ENCODE data around the gene GNAL. TPM values are rescaled to one million over a fixed set of nuclear protein-coding genes. Genes with fewer than 3 reads are reported as not detected.

Gene GNAL
- total RNA-seq, 2 experiments from 2014 or later: not detected

- Mint-ChIP-seq H3K9me3 (ENCODE audit: insufficient read depth) (no peaks in the 10 kb centered on the region), H3K36me3 (ENCODE audit: low read depth) (no peaks in the 10 kb centered on the region), H3K4me1 (ENCODE audit: low read depth) (no peaks in the 10 kb centered on the region), H3K4me3 (no peak overlapping the region), H3K27me3 (ENCODE audit: low read depth) (peaks cover 6% of the 10 kb centered on the region), H3K27ac (no peak overlapping the region)
- ATAC-seq: no peak
- DNase-seq: no peak
- ChIA-PET CTCF (no interaction called here), POLR2A (no interaction called here)
Measured at GRCh38 chr18:11802158-11802557, 113.1 kb downstream of the GNAL start.

- Mint-ChIP-seq H3K27me3 (ENCODE audit: low read depth) (peaks cover 6% of the 10 kb centered on the region), H3K4me3 (no peak overlapping the region), H3K27ac (no peak overlapping the region), H3K9me3 (ENCODE audit: insufficient read depth) (no peaks in the 10 kb centered on the region), H3K36me3 (ENCODE audit: low read depth) (no peaks in the 10 kb centered on the region), H3K4me1 (ENCODE audit: low read depth) (no peaks in the 10 kb centered on the region)
- CTCF ChIA-PET: no interaction called here
- no peak for DNase-seq
- no peak for ATAC-seq
- POLR2A ChIA-PET: no interaction called here
Measured at GRCh38 chr18:11802586-11802985, 113.5 kb downstream of the GNAL start.

DNA sequence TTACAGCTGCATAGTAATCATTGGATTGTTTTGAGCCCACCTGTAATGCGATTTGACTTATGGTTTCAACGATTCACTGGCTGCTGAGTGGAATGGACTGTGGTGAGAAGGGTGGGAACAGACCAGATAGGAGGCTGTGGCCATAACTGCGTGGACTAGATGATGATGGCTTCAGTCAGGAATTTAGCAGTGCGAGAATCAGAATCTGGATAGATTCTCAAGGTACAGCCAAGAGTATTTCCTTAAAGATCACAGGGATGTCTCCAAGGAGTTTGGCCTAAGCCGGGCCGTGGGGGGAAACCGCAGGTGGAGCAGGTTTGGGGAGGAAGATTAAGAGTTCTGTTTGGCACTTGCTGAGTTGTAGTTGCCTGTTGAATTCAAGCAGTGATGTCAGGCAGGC lies 118.2 kb downstream of the GNAL start:
- no peak for ATAC-seq
- ChIA-PET CTCF (no interaction called here), POLR2A (no interaction called here)
- peaks cover 6% of the 10 kb centered on the region for H3K27me3 Mint-ChIP-seq (ENCODE audit: low read depth)
- no peaks in the 10 kb centered on the region for H3K9me3 Mint-ChIP-seq (ENCODE audit: insufficient read depth)
- H3K4me1 Mint-ChIP-seq (ENCODE audit: low read depth): no peaks in the 10 kb centered on the region
- no peak overlapping the region for H3K27ac Mint-ChIP-seq
- no peak overlapping the region for H3K4me3 Mint-ChIP-seq
- no peaks in the 10 kb centered on the region for H3K36me3 Mint-ChIP-seq (ENCODE audit: low read depth)
- DNase-seq: no peak

DNA sequence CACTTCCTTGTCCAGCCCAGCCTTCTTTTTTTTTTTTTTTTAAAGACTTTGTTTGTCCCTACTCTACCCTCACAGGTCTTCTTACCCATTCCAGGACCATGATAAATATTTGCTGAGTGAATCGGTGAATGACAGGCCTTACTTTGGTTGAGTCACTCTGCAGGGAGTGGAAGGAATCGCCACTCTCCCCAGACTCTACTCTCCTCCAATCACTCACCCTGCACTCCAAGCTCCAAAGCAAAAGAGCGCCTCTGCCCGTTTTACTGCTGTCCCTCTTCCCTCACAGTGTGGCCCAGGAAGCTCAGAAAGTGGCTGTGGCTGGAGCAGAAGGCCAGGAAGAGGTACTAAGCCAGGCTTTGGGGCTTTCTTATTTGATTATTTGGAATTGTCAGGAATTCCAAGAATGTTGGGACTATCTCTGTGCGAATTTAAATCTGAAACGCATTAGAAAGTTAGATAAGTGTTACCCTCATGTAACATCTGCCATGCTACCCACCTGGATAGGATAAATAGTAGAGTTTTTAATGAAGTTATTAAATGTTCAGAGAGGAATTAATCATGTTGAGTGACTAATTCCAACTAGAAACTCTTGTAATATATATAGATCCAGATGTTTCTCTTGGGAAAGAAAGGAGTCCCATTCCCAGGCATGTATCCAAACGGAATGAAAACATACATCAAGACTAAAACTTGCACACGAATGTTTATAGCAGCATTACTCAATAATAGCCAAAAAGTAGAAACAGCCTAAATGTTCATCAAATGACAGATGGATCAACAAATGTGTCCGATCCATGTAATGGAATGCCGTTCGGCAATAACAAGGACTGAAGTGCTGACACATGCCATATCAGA lies 119.2 kb downstream of the GNAL start:
- POLR2A ChIA-PET: no interaction called here
- Mint-ChIP-seq H3K36me3 (ENCODE audit: low read depth) (no peaks in the 10 kb centered on the region), H3K4me3 (no peak overlapping the region), H3K9me3 (ENCODE audit: insufficient read depth) (no peaks in the 10 kb centered on the region), H3K27ac (no peak overlapping the region), H3K27me3 (ENCODE audit: low read depth) (peaks cover 6% of the 10 kb centered on the region), H3K4me1 (ENCODE audit: low read depth) (no peaks in the 10 kb centered on the region)
- DNase-seq (no peak), ATAC-seq (no peak)
- CTCF ChIA-PET: no interaction called here

DNA sequence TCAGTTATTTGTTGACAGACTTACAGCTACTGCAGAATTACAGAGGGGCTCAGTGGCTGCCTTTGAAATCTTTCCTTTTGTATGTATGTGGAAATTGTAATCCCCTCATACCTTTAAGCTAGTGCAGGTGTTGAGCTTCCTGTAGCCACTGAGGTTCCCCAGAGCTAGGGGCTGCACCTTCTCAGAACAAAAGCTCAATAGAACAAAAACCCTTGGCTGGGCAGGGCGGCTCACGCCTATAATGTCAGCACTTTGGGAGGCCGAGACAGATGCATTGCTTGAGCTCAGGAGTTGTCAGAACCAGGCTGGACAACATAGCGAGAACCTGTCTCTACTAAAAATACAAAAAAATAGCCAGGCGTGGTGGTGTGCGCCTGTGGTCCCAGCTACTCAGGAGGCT lies 120.8 kb downstream of the GNAL start:
- no peaks in the 10 kb centered on the region for H3K36me3 Mint-ChIP-seq (ENCODE audit: low read depth)
- no peaks in the 10 kb centered on the region for H3K4me1 Mint-ChIP-seq (ENCODE audit: low read depth)
- ChIA-PET CTCF (no interaction called here), POLR2A (no interaction called here)
- H3K27me3 Mint-ChIP-seq (ENCODE audit: low read depth): peaks cover 6% of the 10 kb centered on the region
- H3K9me3 Mint-ChIP-seq (ENCODE audit: insufficient read depth): no peaks in the 10 kb centered on the region
- DNase-seq (no peak), ATAC-seq (no peak)
- H3K4me3 Mint-ChIP-seq: no peak overlapping the region
- no peak overlapping the region for H3K27ac Mint-ChIP-seq

DNA sequence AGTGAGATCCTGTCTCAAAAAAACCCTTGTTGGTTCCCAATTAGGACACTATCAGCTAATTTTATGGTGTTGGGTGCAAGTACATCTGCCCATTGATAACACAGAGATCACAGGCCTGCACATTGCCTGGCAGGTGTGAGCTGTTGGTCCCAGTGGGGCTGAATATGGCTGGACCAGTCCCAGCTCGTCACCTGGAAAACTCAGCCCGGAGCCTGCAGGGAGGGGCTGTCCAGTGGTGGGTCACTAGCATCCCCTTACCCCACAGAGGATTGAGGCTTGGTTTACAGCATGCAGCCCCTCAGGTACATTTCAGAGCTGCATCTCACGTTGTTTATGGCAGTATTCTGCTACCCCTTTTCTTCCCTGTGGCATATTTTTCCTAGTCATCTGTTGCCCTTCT lies 121.3 kb downstream of the GNAL start:
- H3K27me3 Mint-ChIP-seq (ENCODE audit: low read depth): peaks cover 4% of the 10 kb centered on the region
- POLR2A ChIA-PET: no interaction called here
- H3K9me3 Mint-ChIP-seq (ENCODE audit: insufficient read depth): no peaks in the 10 kb centered on the region
- no peaks in the 10 kb centered on the region for H3K4me1 Mint-ChIP-seq (ENCODE audit: low read depth)
- no peaks in the 10 kb centered on the region for H3K36me3 Mint-ChIP-seq (ENCODE audit: low read depth)
- CTCF ChIA-PET: no interaction called here
- DNase-seq (no peak), ATAC-seq (no peak)
- H3K27ac Mint-ChIP-seq: no peak overlapping the region
- no peak overlapping the region for H3K4me3 Mint-ChIP-seq

GRCh38 chr18:11811009-11811408 lies 121.9 kb downstream of the GNAL start:
- ChIA-PET POLR2A (no interaction called here), CTCF (no interaction called here)
- no peak overlapping the region for H3K27ac Mint-ChIP-seq
- peaks cover 3% of the 10 kb centered on the region for H3K27me3 Mint-ChIP-seq (ENCODE audit: low read depth)
- no peaks in the 10 kb centered on the region for H3K36me3 Mint-ChIP-seq (ENCODE audit: low read depth)
- H3K9me3 Mint-ChIP-seq (ENCODE audit: insufficient read depth): no peaks in the 10 kb centered on the region
- ATAC-seq: no peak
- DNase-seq: no peak
- no peaks in the 10 kb centered on the region for H3K4me1 Mint-ChIP-seq (ENCODE audit: low read depth)
- no peak overlapping the region for H3K4me3 Mint-ChIP-seq

GRCh38 chr18:11817229-11817628 lies 128.2 kb downstream of the GNAL start:
- ATAC-seq (no peak), DNase-seq (no peak)
- ChIA-PET POLR2A (no interaction called here), CTCF (no interaction called here)
- Mint-ChIP-seq H3K9me3 (ENCODE audit: insufficient read depth) (no peaks in the 10 kb centered on the region), H3K36me3 (ENCODE audit: low read depth) (no peaks in the 10 kb centered on the region), H3K4me3 (no peak overlapping the region), H3K4me1 (ENCODE audit: low read depth) (no peaks in the 10 kb centered on the region), H3K27ac (no peak overlapping the region), H3K27me3 (ENCODE audit: low read depth) (peaks cover 6% of the 10 kb centered on the region)

DNA sequence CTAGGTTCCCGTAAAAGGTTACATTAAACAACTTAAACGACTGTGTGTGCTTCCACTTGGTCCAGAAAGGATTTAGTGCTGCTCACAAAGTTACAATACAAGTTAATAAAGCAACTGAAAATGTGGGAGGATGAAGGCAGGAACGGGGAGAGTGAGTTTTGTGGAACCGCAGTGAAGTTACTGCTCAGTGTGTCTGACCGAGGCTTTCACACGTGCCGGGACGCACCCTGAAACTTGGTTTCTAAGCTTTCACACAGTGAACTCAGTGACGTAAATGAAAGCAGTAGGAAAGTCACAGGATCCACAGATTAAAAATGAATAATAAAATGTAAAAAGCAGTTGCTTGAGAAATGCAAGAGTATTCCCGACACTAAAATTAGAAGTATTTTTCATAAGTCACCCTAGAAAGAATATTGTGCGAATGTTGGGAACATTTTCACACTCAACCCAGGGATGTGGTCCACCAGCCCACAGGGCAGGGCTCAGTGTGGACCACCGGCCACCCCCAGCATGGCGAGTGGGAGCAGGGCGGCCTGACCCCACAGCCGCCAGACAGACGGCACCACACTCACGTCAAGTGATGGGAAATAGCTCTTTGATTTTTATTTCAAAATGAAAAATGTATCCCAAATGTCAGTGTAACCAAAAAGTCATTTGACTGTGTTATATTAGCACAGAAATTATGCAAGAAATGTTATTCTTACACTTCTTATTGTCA lies 129.6 kb downstream of the GNAL start:
- Mint-ChIP-seq H3K4me3 (no peak overlapping the region), H3K36me3 (ENCODE audit: low read depth) (no peaks in the 10 kb centered on the region), H3K9me3 (ENCODE audit: insufficient read depth) (no peaks in the 10 kb centered on the region), H3K27me3 (ENCODE audit: low read depth) (peaks cover 6% of the 10 kb centered on the region), H3K27ac (no peak overlapping the region), H3K4me1 (ENCODE audit: low read depth) (no peaks in the 10 kb centered on the region)
- ChIA-PET CTCF (no interaction called here), POLR2A (no interaction called here)
- no peak for ATAC-seq
- no peak for DNase-seq

DNA sequence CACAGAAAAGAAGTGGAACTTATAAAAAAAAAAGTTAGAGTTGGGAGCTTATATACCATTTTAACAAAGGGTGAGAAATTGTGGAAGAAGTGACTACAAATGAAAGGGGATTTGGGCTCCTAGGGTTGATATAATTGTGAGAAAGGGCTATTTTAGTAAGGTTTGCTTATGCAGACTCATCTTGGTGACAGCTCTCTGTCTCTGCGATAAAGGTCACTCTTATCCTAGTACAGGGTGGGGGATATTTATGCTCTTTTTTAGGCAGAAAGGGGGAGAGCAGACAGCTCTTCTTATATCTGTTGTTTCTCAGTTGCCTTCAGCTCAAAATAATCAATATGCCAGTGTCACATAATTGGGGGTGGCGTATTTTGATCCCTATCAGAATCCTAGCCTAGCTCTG lies 130.9 kb downstream of the GNAL start:
- ATAC-seq: no peak
- Mint-ChIP-seq H3K9me3 (ENCODE audit: insufficient read depth) (no peaks in the 10 kb centered on the region), H3K36me3 (ENCODE audit: low read depth) (no peaks in the 10 kb centered on the region), H3K27ac (no peak overlapping the region), H3K4me3 (no peak overlapping the region), H3K4me1 (ENCODE audit: low read depth) (no peaks in the 10 kb centered on the region), H3K27me3 (ENCODE audit: low read depth) (peaks cover 6% of the 10 kb centered on the region)
- ChIA-PET CTCF (no interaction called here), POLR2A (no interaction called here)
- DNase-seq: no peak

GRCh38 chr18:11820697-11821096 lies 131.6 kb downstream of the GNAL start:
- Mint-ChIP-seq H3K4me1 (ENCODE audit: low read depth) (no peaks in the 10 kb centered on the region), H3K4me3 (no peak overlapping the region), H3K36me3 (ENCODE audit: low read depth) (no peaks in the 10 kb centered on the region), H3K27ac (no peak overlapping the region), H3K9me3 (ENCODE audit: insufficient read depth) (no peaks in the 10 kb centered on the region), H3K27me3 (ENCODE audit: low read depth) (peaks cover 6% of the 10 kb centered on the region)
- no peak for ATAC-seq
- DNase-seq: no peak
- CTCF ChIA-PET: no interaction called here
- POLR2A ChIA-PET: no interaction called here

DNA sequence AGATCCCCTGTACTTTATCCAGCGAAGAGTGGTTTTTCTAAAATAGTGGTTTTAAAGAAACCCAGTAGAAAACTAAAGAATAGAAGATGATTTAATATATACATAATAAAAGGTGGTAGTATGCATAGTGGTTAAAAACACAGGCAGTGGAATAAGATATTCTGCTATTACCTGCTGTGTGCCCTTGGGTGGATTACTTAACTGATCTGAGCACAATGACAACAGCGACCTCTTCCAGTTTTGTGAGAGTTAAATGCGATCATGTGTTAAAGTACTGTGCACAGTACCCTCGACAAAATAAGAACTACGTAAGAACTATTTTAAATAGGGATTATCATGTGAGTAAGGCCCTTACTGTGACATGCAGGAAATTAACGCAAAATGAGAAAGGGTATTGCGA lies 132.1 kb downstream of the GNAL start:
- ATAC-seq (no peak), DNase-seq (no peak)
- Mint-ChIP-seq H3K9me3 (ENCODE audit: insufficient read depth) (no peaks in the 10 kb centered on the region), H3K36me3 (ENCODE audit: low read depth) (no peaks in the 10 kb centered on the region), H3K4me3 (no peak overlapping the region), H3K27me3 (ENCODE audit: low read depth) (peaks cover 3% of the 10 kb centered on the region), H3K4me1 (ENCODE audit: low read depth) (no peaks in the 10 kb centered on the region), H3K27ac (no peak overlapping the region)
- POLR2A ChIA-PET: no interaction called here
- CTCF ChIA-PET: no interaction called here
